Stimulated activated naive CD8-positive, alpha-beta T cell treated with anti-CD3 and anti-CD28 coated beads, Interleukin-15, Interleukin-2, amounts not matched to agents 100 U/mL and 50 U/mL, for 24 hours (primary cell): ENCODE measurements around the gene CLIC5.

Source experiments
- ATAC-seq: fragments of 150-1000 bp; cut with Tn5 transposase; one replicate; pipeline ENCODE4 v1.10.0; 2021
- DNase-seq: peaks from one replicate; pipeline ENCODE4 v3.0.0; 2021

CLIC5 gene

GRCh38 chr6:45892696-45893245, 122.9 kb downstream of the CLIC5 start:
- ATAC-seq (no peak), DNase-seq (no peak)

- no peak for ATAC-seq
- no peak for DNase-seq
These were observed 123.5 kb downstream of the CLIC5 start for GRCh38 chr6:45892196-45892595.

- ATAC-seq (no peak), DNase-seq (no peak)
These were observed 128.9 kb downstream of the CLIC5 start for GRCh38 chr6:45886776-45887175.

- ATAC-seq: no peak
- DNase-seq: no peak
These were observed 131.3 kb downstream of the CLIC5 start for GRCh38 chr6:45884336-45884735.

GRCh38 chr6:45882671-45883070, 133.0 kb downstream of the CLIC5 start:
- ATAC-seq (no peak), DNase-seq (no peak)

GRCh38 chr6:45881705-45882467, 133.8 kb downstream of the CLIC5 start:
- DNase-seq (no peak), ATAC-seq (no peak)

- DNase-seq: no peak
- no peak for ATAC-seq
These were observed 135.0 kb downstream of the CLIC5 start for GRCh38 chr6:45880676-45881075.

DNA sequence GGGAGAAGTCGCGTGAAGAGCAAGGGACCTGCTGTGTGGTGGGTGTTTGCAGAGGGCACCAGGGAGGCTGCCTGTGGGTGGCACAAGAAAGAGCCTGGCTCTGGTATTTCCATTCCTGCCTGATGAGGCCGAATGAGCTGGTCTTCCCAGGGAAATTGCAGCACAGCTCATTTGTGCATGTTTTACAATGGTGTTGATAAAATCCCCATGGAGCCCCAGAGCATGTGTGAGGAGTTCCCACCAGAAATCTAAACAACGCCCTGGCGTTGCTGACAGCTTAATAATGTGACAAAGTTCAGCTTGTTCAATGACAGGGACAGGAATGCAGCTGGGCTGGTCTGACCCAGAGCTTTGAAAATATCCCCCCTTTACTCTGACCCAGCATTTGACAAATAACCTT, 135.5 kb downstream of the CLIC5 start:
- no peak for DNase-seq
- ATAC-seq: no peak

DNA sequence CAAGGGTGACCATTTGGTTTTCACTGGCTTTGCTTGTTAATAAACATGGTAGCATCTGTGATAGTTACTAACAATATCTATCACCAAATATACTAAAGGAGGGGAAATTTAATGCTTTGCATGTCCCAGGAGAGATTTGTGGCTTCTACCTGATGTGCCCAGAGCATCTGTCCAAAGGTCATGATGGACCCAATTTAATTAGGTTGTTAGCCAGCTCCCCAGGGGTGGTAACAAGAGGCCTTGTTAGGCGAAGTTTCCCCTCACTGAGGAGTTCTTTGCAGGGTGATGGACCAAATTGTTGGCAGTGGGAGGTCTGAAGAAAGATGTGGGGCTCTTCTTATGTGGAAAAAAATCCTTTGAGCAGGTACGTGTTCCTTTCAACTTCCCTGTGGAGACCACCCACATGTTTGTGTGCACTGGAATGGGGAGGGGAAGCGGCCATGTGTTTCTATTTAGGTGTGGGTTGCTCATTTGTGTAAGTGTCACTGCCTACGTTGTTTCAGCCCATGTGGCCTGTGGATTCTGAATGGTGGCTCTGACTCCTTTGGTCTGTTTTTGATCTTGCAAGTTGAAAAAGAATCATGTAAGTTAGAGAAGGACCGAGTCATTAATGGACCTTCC, 137.6 kb downstream of the CLIC5 start:
- DNase-seq (no peak), ATAC-seq (no peak)

DNA sequence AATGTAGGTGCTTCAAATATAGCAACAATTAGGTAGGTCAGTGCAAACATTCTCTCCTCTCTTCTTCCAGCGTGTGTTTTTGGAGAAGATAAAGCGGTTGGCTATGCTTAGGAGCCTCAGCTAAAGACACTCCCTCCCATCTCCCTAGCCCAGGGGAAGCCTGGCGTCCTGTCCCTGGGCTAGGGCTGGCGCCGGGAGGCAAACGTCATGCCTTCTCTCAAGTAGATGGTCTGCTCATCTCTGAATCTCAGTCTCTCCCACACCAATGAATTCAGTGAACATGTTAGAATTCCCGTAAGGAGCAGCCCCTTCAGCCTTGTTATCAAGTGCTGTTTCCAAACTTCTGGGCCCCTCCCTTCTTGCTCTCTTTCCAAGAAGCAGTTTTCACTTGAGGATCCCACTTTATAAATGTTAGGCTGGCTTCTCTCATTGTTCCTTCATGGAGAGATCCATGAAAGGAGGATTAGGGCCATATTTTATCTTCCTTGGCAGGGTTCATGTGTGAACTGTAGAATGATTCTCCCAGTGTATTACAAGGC, 142.8 kb downstream of the CLIC5 start:
- no peak for DNase-seq
- no peak for ATAC-seq

- ATAC-seq (no peak), DNase-seq (no peak)
These were observed 145.1 kb downstream of the CLIC5 start for GRCh38 chr6:45870531-45870930.

DNA sequence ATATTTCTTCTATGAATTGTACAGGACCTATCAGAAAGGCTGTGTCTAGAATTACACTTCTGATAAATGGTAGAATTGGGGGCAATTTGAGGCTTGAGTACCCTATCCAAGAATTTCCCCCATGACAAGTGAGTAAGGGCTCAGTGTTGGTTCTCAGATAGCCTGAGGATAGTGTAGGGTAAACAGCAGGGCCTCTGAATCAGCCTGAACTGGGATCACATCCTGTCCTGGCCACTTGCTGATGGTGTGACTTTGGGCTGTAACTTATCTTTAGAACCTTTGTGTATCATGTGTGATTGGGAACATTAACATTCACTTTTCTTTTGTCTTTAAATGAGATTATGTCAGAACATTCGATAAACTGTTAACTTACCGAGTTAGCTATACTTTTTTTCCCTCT, 151.0 kb downstream of the CLIC5 start:
- no peak for ATAC-seq
- no peak for DNase-seq

DNA sequence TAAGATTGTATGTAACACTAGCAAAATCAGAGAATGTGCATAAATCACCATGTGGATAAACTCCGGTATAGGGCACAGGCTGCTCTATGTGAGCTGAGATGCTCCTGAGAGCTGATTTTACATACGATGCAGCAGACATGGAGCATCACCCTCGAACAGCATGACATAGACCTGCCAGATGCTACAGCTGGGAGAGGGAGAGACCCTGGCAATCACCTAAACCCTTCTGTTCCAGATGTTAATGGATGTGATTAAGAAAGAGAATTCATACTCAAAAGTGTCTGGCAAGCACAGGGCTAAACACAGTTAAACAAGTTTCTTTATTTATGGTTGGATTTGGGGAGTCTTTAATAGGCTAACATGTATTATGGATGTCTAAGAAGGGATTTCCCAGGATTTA, 157.0 kb downstream of the CLIC5 start:
- DNase-seq (no peak), ATAC-seq (no peak)

- no peak for ATAC-seq
- DNase-seq: no peak
These were observed 157.8 kb downstream of the CLIC5 start for GRCh38 chr6:45857827-45858226.

- ATAC-seq (no peak), DNase-seq (no peak)
These were observed 159.8 kb downstream of the CLIC5 start for GRCh38 chr6:45855642-45856394.

DNA sequence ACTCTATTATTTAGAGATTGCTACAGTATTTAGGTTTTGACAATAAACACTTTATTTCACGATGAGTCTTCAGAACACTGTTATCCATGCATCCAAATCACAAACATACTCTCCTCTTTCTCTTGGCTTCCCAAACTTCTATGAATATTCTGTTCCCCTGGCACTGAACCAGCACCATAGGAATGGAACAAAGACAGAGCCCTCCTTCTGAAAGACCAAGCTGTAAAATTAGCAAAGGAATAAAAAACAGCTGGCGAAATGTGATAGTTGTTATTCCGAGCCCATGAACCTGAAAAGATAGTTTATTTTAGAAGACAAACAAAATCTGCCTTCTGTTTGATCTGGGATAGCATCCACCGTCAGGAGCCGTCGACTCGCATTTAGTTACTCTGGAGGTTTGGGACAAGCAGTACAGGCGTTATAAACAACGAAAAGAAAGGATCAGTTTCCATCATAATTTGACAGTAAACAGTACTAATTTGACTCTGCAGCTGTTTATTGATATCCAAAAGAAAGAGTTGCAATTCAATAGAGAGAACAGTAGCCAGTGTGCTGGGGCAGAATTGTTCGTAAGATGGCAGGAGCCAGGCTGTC, 161.4 kb downstream of the CLIC5 start:
- DNase-seq (no peak), ATAC-seq (no peak)

DNA sequence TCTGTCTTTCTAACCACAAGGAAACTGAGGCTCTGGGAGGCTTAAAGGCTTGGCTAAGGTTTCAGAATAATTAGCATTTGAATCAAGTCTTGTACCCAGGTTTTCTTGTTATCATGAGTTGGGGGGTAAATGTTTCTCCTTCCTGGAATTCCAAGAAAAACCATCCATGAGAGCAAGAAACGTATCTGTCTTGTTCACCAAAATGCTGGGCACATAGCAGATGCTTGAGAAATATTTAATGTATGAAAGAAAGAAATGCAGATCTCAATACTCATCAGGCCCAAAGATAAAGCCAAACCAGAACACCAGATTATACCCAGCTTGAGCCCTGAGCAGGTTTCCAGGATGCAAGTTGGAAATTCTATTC, 164.6 kb downstream of the CLIC5 start:
- ATAC-seq: no peak

DNA sequence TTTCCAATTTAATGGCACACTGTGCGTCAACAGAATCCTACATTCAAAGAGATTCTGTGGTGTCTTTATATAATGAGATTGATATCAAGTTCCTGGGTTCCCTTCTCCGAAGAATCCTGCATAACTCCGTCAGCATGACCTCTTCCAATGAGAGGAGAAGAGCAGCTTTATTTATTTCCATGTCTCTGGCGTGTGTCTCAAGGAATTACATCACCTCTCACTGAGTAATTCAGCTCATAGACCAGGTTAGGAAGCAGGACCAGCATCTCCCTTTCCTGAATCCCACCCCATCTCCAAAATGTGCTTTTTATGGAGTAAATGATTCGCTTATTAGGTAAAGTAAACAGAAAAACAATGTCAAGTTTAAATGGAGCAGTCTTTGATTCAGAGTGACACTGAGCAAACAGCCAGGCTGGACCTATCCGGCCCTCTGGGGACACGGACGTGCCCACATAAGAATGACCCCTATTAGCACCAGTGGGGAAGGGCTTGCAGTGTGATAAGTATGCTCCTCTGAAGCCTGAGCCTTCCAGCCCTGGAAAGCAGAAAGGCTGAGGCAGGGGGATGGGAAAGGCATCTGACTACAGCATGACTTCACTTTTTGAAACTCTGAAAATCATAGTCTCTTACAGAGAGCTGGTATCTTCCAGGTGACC, 165.2 kb downstream of the CLIC5 start:
- ATAC-seq (no peak), DNase-seq (no peak)

More for the DNA sequence above, 164.6 kb downstream of the CLIC5 start:
- no peak for DNase-seq

GRCh38 chr6:45845567-45845966, 170.1 kb downstream of the CLIC5 start:
- ATAC-seq: no peak
- DNase-seq: no peak

GRCh38 chr6:45844986-45845385, 170.7 kb downstream of the CLIC5 start:
- DNase-seq (no peak), ATAC-seq (no peak)

DNA sequence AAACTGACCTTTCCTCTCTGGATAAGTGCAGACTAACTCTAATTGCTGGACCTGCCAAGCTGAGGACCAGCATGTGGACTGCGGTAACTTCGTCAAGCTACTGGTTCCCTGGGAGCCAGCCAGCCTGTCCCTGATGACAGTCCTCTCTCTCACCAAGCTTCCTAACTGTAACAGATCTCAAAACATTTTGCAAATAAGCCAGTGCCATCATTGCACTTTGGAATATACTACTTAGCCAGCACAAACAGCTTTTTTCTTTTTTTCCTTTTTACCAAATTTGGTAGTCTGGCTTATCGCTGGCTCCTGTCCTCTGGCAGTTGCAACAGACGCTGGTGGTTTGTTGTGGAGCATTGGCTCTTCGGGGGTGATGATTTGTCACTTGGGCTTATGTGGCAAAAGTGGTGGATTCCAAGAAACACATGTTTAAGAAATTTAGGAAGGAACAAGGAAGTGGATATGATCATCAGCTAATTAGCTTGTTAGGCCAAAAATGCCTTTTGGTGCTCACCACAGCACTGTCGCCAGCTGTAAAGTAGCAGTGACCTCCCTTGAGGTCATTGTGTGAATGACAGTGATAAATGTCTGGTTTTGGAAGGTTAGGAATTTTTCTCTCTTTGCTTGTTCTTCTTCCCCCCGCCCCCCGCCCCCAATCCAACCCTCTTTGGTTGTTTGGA, 171.7 kb downstream of the CLIC5 start:
- no peak for ATAC-seq
- DNase-seq: no peak
